Measurements from ENCODE around the gene GRID1.

GRID1 gene

GRCh38 chr10:85645926-85646711 is 720.5 kb downstream of the GRID1 start:
- DNase-seq (ENCODE audit: low spot score) = peak; percentile 53

DNA sequence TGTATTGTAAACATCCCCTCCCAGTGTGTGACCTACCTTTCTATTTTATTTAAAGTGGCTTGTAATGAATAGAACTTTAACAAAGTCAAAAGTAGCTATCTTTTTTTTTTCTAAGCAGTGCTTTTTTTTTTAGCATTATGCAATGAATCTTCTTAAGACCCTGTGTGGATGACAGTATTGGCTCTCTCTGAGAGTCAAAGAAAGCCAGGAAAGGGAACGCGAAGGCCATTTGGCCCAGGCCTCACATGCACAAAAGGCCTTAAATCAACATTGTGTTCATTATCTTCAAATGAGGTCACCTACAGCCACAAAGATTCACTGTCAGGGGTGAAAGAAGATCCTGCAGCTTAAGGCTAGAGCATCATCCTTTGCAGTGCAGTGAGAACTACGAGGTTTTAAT is 721.5 kb downstream of the GRID1 start:
- DNase-seq (ENCODE audit: low spot score) = no peak

DNA sequence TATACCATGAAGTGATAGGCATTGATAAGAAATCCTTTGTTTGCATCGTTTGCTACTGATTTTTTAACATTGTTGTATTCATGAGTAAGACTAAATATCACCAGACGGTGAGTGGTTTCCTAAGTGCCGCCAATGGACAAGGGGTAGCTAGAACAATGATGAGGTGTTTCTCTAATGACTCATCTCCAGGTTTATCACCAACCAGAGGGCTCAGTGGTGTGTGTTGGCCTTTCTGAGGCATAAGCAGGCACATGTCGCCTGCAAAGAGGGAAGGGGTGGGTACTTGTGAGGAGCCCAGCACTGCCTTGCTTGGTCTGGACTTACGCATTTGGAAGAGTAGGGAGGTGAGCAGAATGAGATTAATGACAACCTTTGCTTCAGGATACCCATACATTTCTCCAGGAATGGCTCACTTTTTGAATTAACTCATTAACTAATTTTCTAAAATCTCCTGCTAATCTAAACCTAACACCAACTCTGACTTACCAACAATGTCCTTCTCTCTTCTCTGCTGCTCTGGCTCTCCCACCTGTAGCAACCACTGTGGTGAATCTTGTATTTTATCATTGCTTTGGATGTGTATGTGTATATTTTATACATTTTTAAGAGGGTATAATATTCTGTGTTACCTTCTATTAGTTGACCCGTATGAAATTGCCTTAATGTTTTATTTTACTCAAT is 722.6 kb downstream of the GRID1 start:
- no peak for DNase-seq (ENCODE audit: low spot score)

DNA sequence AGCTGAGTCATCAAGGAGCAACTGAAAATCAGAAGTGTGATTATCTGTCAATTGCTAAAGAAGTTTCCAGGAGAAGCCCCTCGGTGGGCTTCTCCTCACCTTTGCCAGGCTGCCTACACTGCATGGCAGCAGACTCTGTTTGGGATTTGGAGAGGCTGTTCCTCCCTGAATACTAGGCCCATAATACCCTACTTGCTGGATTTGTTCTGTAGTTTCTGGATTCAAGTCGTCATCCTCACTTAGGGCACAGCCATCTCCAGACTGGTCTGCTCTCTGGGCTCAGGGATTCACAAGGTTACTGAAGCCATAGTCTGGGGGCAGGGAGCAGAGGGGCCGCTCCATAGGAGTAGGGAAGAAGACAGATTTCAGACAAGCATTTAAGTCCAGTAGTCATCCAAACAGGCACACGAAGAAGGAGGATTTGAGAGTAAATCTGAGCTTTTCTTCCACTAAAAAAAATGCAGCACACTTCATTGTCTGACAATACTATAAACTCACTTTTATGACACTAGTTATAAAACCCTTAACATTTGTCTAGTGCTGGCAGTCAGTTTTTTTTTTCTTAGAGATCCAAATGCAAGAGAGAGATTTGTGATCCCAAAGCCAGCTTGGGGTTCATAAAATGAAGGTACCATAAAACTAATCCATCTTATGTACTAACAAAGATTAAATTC is 723.3 kb downstream of the GRID1 start:
- no peak for DNase-seq (ENCODE audit: low spot score)

- no peak for DNase-seq (ENCODE audit: low spot score)
These were observed 724.0 kb downstream of the GRID1 start for GRCh38 chr10:85642421-85643170.

DNA sequence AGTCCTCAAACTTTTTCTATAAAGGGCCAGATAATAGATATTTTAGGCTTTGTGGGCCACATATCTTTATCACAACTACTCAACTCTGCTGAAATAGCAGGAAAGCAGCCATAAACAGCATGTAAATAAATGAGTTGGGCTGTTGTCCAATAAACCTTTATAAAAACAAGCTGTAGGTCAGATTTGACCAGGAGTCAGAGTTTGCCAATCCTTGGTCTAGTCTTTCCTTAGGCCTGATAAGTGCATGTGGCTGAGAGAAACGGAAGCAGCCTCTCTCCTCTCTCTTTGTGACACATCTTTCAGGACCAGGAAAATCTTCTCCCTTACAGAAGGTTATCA is 724.5 kb downstream of the GRID1 start:
- no peak for DNase-seq (ENCODE audit: low spot score)

GRCh38 chr10:85641479-85642009 is 725.1 kb downstream of the GRID1 start:
- no peak for DNase-seq (ENCODE audit: low spot score)

DNA sequence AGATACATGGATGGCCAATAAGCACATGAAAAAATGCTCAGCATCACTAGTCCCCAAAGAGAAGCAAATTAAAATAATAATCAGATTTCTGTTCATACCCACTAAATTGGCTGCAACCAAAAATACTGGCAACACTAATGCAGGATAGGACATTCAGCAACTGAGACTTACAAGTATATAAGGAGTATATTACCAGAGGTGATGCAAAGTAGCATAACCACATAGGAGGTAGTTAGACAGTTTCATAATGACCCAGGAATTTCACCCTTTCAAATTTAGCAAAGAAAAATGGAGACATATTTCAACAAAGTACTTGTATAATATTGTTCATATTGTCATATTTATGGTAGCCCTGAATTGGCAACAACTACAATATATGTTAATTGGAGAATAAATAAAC is 727.8 kb downstream of the GRID1 start:
- DNase-seq (ENCODE audit: low spot score) = no peak

DNA sequence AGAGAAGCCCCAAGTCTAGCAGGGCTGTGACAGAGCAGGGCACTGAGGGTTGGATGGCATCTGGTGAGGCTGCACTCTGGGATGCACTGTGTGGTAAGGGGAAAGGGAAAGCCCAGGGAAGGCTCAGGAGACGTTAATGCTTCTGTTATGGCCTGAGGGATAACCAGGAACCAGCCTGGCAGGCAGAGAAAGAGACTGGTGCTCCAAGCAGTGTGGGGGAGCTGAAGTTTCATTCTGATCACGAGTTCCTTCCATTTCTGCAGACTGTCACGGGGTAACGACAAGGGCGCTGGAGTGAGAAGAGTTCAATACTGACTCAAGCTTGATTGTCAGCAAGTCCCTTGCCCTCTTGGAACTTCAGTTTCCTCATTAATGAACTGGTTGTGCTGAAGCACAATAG is 730.9 kb downstream of the GRID1 start:
- no peak for DNase-seq (ENCODE audit: low spot score)

DNA sequence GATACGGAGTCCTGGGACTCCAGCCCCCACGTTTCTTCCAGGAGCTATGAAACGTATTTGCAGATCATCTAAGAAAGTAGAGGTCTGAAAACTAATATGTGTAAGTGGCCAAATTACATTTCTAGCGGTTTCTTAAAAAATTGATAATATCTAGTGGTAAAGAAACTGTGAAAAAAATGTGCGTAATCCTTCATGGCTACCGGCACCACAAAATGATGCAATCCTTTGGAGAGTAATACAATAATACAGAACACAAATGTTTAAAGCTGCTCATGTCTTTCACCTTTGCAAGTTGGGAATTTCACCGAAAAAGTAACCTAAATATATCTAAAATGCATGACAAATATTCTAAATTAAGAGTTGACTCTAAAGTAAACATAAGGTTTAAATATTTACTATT is 742.1 kb downstream of the GRID1 start:
- DNase-seq (ENCODE audit: low spot score) = no peak

DNA sequence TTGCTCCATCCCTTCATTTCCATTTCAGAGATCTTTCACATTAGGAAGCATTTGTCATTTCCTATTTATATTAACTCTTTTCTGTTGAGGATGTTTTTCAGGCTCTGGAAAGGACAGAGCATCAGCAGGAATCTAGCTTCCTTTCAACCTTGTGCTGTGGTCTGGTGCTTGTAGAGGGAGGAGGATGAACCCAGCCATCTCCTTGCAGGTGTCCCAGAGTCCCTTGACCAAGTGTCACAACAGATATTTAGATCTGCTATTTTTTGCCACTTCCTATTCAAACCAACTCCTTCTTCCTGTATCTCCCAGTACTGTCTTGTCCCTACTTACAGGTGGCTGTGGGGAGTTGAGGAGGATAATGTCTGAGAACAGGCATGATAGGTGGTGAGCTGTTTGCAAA is 742.8 kb downstream of the GRID1 start:
- DNase-seq (ENCODE audit: low spot score) = no peak

- DNase-seq (ENCODE audit: low spot score) = no peak
These were observed 743.3 kb downstream of the GRID1 start for GRCh38 chr10:85623342-85623741.

DNA sequence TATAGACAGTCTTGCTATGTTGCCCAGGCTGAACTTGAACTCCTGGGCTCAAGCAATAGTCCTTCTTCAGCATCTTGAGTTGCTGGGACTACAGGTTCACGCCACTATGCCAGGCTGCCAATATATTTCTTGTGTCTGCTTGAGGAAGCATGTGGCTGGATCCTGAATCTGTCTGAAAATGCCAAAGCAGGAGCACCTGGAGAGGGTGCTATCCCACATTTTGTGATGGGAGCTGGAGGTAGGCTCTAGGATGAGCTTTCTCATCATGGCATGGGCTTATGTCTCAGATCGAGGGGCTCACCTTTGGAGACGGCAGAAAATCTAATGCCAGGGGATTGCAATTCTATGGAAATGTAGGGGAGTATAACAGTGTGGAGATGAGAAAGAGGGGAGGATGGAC is 744.2 kb downstream of the GRID1 start:
- DNase-seq (ENCODE audit: low spot score) = no peak

- DNase-seq (ENCODE audit: low spot score) = no peak
These were observed 745.0 kb downstream of the GRID1 start for GRCh38 chr10:85621562-85621961.

DNA sequence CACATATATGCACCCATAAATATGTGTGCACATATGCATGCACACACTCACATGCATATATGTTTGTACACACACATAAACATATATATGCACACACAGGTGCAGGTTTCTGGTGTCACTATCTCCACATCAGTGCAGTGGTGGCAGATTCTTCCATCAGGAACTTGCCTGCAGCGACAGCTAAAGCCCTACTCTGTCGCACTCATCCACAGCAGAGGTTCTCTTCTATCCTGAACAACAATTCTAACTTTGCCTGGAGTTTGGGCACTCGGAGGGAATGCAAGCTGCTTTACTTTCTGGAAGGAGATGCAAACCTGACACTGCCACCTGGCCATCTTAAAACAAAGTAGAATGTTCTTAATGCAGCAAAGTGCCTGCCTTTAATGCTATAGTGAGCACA is 745.8 kb downstream of the GRID1 start:
- no peak for DNase-seq (ENCODE audit: low spot score)

DNA sequence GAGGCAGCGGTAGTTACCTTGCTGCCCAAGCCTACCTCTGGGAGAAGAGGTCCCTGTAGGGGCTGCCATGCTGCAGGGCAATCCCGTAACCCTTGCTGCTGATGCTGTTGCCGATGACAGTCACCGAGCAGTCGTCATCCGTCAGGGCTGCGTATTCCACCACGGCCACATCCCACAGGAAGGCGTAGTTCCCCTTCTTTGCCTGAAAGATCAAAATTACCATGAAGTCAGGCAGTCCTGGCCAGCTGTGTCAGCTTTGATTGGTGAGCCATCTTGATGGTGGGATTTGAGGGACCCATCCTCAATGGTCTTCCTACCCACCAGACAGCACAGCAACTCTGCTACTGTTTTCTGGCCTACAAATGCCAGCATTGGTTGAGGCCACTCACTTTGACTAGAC is 746.8 kb downstream of the GRID1 start:
- no peak for DNase-seq (ENCODE audit: low spot score)

GRCh38 chr10:85618841-85619240 is 747.8 kb downstream of the GRID1 start:
- no peak for DNase-seq (ENCODE audit: low spot score)

DNA sequence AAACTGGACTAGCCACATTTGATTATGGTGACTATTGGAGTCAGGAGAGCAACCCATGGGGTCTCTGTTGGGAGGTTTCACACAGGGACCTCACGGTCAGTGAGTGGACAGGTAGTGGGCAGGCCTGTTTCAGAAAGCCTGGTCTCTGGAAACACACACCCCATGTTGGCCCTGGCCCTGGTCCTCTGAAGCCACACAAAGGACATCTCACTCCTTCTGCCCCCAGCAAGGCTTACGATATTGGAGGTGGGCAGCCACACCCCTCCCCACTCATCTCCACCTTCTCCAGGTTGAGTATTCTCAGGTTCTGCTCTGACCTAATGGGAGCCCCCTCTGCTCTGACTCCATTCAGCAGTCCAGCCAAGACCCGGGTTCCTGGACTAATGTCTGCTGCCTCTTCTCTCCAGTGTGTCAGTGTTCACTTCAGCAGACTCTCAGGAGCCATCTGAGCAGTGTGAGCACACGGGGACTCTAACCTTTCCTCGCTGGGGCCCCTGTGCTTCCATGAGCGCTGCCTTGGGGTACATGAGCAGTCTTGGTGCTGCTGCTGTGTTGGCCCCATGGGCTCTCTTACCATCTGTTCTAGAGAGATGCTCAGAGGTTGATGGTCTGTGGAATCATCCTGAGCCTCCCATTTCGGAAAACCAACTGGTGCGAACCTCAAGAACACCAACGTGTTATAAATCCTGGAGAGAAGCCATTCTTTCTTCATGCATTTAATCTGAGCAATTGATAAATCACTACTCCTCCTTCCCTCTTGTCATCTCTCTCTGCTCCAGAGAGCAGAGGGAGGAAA is 748.6 kb downstream of the GRID1 start:
- DNase-seq (ENCODE audit: low spot score) = no peak

DNA sequence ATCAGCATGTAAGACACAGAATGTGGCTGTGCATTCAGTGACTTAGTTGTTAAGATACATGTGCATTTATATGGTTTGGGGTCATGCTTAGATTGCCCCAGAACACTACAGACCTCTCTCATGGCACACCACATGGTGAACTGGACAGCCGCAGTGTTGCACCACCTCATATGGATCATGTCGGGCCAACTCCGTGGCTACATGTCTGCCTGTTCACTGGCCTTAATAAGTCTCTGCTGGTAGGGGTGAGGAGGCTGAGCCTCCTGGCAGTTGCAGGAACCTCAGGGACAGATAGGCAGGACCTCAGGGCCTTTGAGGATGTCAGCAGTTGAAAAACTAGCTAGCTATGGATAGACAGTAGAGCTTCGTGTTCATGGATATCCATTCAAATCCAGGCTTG is 751.0 kb downstream of the GRID1 start:
- no peak for DNase-seq (ENCODE audit: low spot score)

GRCh38 chr10:85614981-85615380 is 751.6 kb downstream of the GRID1 start:
- DNase-seq (ENCODE audit: low spot score) = no peak

GRCh38 chr10:85614566-85614965 is 752.0 kb downstream of the GRID1 start:
- DNase-seq (ENCODE audit: low spot score) = no peak

DNA sequence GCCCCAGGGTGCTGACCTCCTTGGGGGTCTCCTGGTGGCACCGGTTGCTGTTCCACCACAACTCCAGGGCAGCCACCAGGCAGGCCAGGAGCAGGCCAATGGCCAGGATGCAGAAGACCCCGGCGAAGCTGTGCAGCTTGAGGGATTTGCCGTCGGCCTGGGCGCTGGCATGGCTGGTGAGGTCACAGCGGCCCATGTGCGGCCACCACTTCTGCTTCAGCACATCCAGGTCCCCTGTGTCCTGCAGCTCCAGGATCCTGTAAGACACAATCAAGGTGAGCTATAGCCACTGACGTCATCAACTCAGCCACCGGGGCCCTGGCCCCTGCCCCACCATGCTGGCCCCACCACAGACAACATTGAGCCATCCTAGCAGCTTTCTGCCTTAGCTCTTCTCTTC is 753.2 kb downstream of the GRID1 start:
- no peak for DNase-seq (ENCODE audit: low spot score)

All from putamen (tissue), 1 donor.